Islet of Langerhans (tissue), 1 donor: ENCODE results near the gene TMOD1.

Experiments used
- FAIRE-seq: peaks from one replicate; lab custom pipeline; 2011; peaks lifted over from hg19 to GRCh38; lab: Jason Lieb, UNC

TMOD1 gene

GRCh38 chr9:97638666-97639065, 137.2 kb downstream of the TMOD1 start:
- no peak for FAIRE-seq

GRCh38 chr9:97640325-97640724, 138.9 kb downstream of the TMOD1 start:
- FAIRE-seq: no peak

- no peak for FAIRE-seq
These were observed 144.3 kb downstream of the TMOD1 start for GRCh38 chr9:97645720-97646119.

GRCh38 chr9:97647996-97648395, 146.5 kb downstream of the TMOD1 start:
- FAIRE-seq: no peak
